ENCODE results near the gene RBFOX1.

GRCh38 chr16:7423434-7424044 lies 90.9 kb downstream of the RBFOX1 start:
- TF ChIP-seq, protein P1, sequence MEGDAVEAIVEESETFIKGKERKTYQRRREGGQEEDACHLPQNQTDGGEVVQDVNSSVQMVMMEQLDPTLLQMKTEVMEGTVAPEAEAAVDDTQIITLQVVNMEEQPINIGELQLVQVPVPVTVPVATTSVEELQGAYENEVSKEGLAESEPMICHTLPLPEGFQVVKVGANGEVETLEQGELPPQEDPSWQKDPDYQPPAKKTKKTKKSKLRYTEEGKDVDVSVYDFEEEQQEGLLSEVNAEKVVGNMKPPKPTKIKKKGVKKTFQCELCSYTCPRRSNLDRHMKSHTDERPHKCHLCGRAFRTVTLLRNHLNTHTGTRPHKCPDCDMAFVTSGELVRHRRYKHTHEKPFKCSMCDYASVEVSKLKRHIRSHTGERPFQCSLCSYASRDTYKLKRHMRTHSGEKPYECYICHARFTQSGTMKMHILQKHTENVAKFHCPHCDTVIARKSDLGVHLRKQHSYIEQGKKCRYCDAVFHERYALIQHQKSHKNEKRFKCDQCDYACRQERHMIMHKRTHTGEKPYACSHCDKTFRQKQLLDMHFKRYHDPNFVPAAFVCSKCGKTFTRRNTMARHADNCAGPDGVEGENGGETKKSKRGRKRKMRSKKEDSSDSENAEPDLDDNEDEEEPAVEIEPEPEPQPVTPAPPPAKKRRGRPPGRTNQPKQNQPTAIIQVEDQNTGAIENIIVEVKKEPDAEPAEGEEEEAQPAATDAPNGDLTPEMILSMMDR (conservative IDR thresholded peaks at IDR 0.05; ENCODE audit: low read depth, low read length), result no peak
- TF ChIP-seq EZH2 (IDR thresholded peaks at IDR 0.05; ENCODE audit: low read length, unreplicated experiment) (no peak), EZH2phosphoT487 (IDR thresholded peaks at IDR 0.05; ENCODE audit: borderline replicate concordance, low read length) (no peak)

Data from PC-3 (cell line).